Measurements from ENCODE around the gene TTC28.

DNA sequence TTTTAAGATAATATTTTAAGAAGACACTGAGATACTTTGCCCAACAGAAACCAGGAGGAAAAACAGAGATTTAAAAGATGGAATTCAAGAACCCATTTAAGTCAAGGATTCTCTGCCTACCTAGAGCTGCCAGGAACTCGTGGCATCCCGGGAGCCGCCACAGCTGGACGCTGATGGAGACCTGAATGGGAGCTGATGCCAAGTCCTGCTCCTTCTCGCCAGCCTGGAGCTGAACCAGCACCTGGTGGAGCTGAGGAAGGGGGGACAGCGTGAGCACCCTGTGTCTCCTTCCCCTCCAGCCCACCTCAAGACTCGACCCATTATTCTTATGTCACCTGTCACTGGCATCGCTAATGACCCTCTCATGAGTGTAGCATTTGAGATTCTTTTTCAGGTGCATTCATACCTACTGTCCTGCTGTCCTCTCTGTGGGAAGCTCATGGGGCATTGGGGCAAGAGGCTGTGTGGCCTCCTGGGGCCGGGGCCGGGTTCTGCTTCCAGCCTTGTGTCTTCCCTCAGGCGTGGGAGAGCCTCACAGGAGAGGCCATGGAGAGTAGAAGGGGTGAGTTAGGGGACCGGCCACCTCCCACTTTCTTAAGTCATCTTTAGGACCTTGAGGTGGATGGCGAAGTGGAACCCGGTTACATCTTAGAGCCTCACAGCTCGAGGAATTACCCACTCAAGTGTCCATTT, 689.7 kb downstream of the TTC28 start:
- TF ChIP-seq, protein P1, sequence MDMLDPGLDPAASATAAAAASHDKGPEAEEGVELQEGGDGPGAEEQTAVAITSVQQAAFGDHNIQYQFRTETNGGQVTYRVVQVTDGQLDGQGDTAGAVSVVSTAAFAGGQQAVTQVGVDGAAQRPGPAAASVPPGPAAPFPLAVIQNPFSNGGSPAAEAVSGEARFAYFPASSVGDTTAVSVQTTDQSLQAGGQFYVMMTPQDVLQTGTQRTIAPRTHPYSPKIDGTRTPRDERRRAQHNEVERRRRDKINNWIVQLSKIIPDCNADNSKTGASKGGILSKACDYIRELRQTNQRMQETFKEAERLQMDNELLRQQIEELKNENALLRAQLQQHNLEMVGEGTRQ (IDR thresholded peaks at IDR 0.05; ENCODE audit: borderline replicate concordance, low read depth, low read length) = no peak
- TF ChIP-seq EZH2 (IDR thresholded peaks at IDR 0.05; ENCODE audit: borderline replicate concordance, control insufficient read depth, low read depth, low read length) (no peak), YY1 (IDR thresholded peaks at IDR 0.05; ENCODE audit: low read depth, low read length) (no peak)

Data from GM12878 (cell line).